Activated naive CD8-positive, alpha-beta T cell treated with anti-CD3 and anti-CD28 coated beads, Interleukin-2, amount 10 ng/mL, durations not matched to agents 7 days and 5 days (primary cell): Measurements from ENCODE around the gene AMBRA1. TPM values are rescaled to one million over a fixed set of nuclear protein-coding genes. Genes with fewer than 3 reads are reported as not detected.
A peak's percentile ranks its signal among the peaks of the same experiment; 100 is the strongest.
"Not testable (repeated sequence)": the region's sequence is repeated elsewhere in the genome, so short reads cannot be mapped to it uniquely, and the experiment has no call there.

Source experiments
- ATAC-seq: fragments of 150-1000 bp; cut with Tn5 transposase; one replicate; pipeline ENCODE4 v1.10.0; 2021; ENCODE audit warnings: low read depth, moderate library complexity
- POLR2A ChIA-PET: fragments of 350-600 bp; sonication (Branson Sonifier 250); formaldehyde crosslinking; loops from one replicate; lab custom pipeline; 2021; ENCODE audit warnings: antibody characterized with exemption; lab: Charles Lee
- DNase-seq: peaks from one replicate; pipeline ENCODE4 v3.0.0; 2021
- H3K27ac Mint-ChIP-seq: one replicate; pipeline ENCODE4 v1.8.0; 2022; ENCODE audit warnings: mild to moderate bottlenecking, mixed read lengths
- H3K27me3 Mint-ChIP-seq: one replicate; pipeline ENCODE4 v1.8.0; 2022; ENCODE audit warnings: mild to moderate bottlenecking, moderate library complexity, mixed read lengths
- H3K36me3 Mint-ChIP-seq: one replicate; pipeline ENCODE4 v1.8.0; 2021; ENCODE audit warnings: mild to moderate bottlenecking, mixed read lengths
- H3K4me1 Mint-ChIP-seq: one replicate; pipeline ENCODE4 v1.8.0; 2021; ENCODE audit warnings: mixed read lengths
- H3K4me3 Mint-ChIP-seq: one replicate; pipeline ENCODE4 v1.8.0; 2022; ENCODE audit warnings: mild to moderate bottlenecking, moderate library complexity, mixed read lengths
- H3K9me3 Mint-ChIP-seq: one replicate; pipeline ENCODE4 v1.8.0; 2021; ENCODE audit warnings: mixed read lengths
- total RNA-seq, 2 experiments: library from RNA; stranded (reverse); gene quantifications; one replicate each; pipeline ENCODE4 v1.2.3, GENCODE V29; 2021

Gene AMBRA1
- total RNA-seq, 2 experiments from 2014 or later: 39.1 to 40.5 TPM

DNA sequence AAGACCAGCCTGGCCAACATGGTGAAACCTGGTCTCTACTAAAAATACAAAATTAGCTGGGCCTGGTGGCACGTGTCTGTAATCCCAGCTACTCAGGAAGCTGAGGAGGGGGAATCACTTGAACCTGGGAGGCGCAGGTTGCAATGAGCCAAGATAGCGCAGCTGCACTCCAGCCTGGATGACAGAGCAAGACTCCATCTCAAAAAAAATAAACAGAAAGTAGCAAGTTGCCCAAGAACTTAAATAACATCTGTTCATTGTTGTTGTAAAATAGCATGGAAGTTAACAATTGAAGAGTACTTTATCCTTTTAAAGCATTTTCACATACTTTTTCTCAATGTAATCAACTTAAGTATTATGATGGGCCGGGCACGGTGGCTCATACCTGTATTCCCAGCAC, 5.7 kb downstream of the AMBRA1 start:
- no peak overlapping the region for H3K27ac Mint-ChIP-seq
- POLR2A ChIA-PET: no interaction called here
- peaks cover 14% of the 10 kb centered on the region for H3K36me3 Mint-ChIP-seq
- no peak for DNase-seq
- H3K4me3 Mint-ChIP-seq: no peak overlapping the region
- H3K4me1 Mint-ChIP-seq: peaks cover 21% of the 10 kb centered on the region
- ATAC-seq: no peak
- H3K9me3 Mint-ChIP-seq: no peaks in the 10 kb centered on the region
- H3K27me3 Mint-ChIP-seq: no peaks in the 10 kb centered on the region

GRCh38 chr11:46583513-46583912, 10.3 kb downstream of the AMBRA1 start:
- H3K27ac Mint-ChIP-seq, H3K4me3 Mint-ChIP-seq, DNase-seq, H3K9me3 Mint-ChIP-seq, ATAC-seq, POLR2A ChIA-PET, H3K4me1 Mint-ChIP-seq, H3K27me3 Mint-ChIP-seq: not testable (repeated sequence)
- H3K36me3 Mint-ChIP-seq: peaks cover 26% of the 10 kb centered on the region

DNA sequence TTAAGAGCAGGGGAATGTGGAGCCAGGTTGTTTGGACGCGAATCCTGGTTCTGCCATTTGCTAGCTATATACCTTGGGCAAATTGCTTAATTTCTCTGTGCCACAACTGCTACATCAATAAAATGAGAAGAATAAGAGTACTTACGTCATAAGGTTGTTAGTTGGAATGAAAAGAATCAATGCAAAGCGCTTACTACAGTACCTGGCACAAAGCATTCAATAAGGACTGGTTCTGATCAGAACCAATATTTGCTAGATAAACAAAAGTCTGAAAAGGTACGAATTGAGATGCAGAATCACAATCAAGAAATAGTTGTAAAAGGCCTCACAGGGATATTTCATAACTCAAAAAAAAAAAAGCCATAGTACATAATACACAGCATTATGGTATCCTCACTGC, 11.2 kb downstream of the AMBRA1 start:
- no peak for ATAC-seq
- Mint-ChIP-seq H3K27ac (no peak overlapping the region), H3K4me1 (peaks cover 3% of the 10 kb centered on the region), H3K36me3 (peaks cover 23% of the 10 kb centered on the region), H3K4me3 (no peak overlapping the region), H3K27me3 (no peaks in the 10 kb centered on the region), H3K9me3 (peaks cover 2% of the 10 kb centered on the region)
- POLR2A ChIA-PET: no interaction called here
- DNase-seq: no peak

DNA sequence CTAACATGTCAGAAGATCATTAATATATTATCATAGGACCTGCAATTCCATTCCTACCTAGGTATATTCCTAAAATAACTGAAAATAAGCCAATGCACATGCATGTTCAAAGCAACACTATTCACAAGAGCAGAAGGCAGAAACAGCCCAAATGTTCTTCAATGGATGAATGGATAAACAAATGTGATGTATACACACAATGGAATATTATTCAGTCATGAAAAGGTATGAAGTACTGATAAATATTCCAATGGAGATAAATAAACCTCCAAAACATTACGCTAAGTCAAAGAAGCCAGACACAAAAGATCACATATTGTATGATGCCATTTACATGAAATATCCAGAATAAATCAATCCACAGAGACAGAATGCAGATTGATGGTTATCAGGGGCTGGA, 16.8 kb downstream of the AMBRA1 start:
- Mint-ChIP-seq H3K27me3 (no peaks in the 10 kb centered on the region), H3K36me3 (peaks cover 22% of the 10 kb centered on the region), H3K4me1 (peaks cover 11% of the 10 kb centered on the region), H3K4me3 (no peak overlapping the region), H3K9me3 (peaks cover 4% of the 10 kb centered on the region), H3K27ac (no peak overlapping the region)
- POLR2A ChIA-PET: no interaction called here
- ATAC-seq (no peak), DNase-seq (no peak)

DNA sequence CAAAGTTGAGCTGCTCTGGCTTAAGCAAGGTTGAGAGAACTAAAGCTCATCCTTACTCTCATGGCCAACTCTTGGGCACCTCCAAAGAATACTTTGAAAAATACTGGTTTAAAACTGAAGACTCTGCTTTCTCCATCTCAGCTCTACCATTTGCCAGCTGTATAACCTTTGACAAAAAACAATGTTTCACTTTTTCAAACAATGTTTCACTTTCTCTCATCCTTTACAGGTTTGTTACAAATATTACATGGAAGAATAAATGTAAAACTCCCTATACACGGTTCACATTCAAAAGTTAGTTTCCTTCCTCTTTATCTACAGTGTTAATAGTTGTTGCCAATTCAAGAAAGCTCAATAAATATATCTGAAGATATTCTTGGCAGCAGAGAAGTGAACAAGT, 19.2 kb downstream of the AMBRA1 start:
- POLR2A ChIA-PET: interaction anchor here (0.7 to 1.1 kb wide), 3 partner anchors 13 to 19 kb away, joined by 3 to 6 read pairs (median 5); partner anchors contain the start of gene AMBRA1
- peaks cover 21% of the 10 kb centered on the region for H3K36me3 Mint-ChIP-seq
- H3K4me1 Mint-ChIP-seq: peaks cover 20% of the 10 kb centered on the region
- peaks cover 4% of the 10 kb centered on the region for H3K9me3 Mint-ChIP-seq
- no peaks in the 10 kb centered on the region for H3K27me3 Mint-ChIP-seq
- no peak for ATAC-seq
- no peak overlapping the region for H3K27ac Mint-ChIP-seq
- no peak for DNase-seq
- no peak overlapping the region for H3K4me3 Mint-ChIP-seq

GRCh38 chr11:46570790-46571398, 22.9 kb downstream of the AMBRA1 start:
- Mint-ChIP-seq H3K36me3 (peaks cover 13% of the 10 kb centered on the region), H3K27ac (peak overlapping the region; percentile 33), H3K9me3 (peaks cover 4% of the 10 kb centered on the region), H3K27me3 (no peaks in the 10 kb centered on the region), H3K4me3 (no peak overlapping the region), H3K4me1 (peaks cover 19% of the 10 kb centered on the region)
- POLR2A ChIA-PET: interaction anchor here (0.6 to 4.0 kb wide), 4 partner anchors 10 to 111 kb away, joined by 4 to 15 read pairs (median 9); partner anchors contain the start of gene AMBRA1
- ATAC-seq: peak; percentile 61
- DNase-seq: no peak

- ATAC-seq (no peak), DNase-seq (no peak)
- peaks cover 4% of the 10 kb centered on the region for H3K36me3 Mint-ChIP-seq
- H3K9me3 Mint-ChIP-seq: no peaks in the 10 kb centered on the region
- H3K4me1 Mint-ChIP-seq: peaks cover 18% of the 10 kb centered on the region
- no peaks in the 10 kb centered on the region for H3K27me3 Mint-ChIP-seq
- H3K27ac Mint-ChIP-seq: no peak overlapping the region
- POLR2A ChIA-PET: no interaction called here
- no peak overlapping the region for H3K4me3 Mint-ChIP-seq
These were observed 28.5 kb downstream of the AMBRA1 start for GRCh38 chr11:46565232-46565840.

DNA sequence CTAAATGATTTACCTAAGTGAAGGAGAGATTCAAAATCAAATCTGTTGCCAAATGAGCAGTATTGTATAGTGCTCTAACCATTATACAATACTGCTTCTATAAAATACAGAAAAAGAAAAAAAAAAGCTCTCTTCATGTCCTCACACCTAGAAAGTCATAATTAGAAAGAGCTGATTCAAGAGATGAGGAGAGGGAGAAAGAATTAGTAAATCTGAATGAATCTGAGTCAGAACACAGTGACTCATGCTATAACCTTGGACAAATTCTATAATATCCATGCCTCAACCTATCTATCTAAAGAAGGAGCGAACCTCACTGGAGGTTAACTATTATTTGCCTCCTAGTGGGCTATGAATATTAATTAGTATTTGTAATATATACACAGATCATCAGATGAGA, 29.4 kb downstream of the AMBRA1 start:
- Mint-ChIP-seq H3K9me3 (no peaks in the 10 kb centered on the region), H3K27ac (no peak overlapping the region), H3K36me3 (peaks cover 2% of the 10 kb centered on the region), H3K4me3 (no peak overlapping the region), H3K4me1 (peaks cover 23% of the 10 kb centered on the region), H3K27me3 (no peaks in the 10 kb centered on the region)
- POLR2A ChIA-PET: no interaction called here
- ATAC-seq (no peak), DNase-seq (no peak)

GRCh38 chr11:46562527-46562926, 31.3 kb downstream of the AMBRA1 start:
- POLR2A ChIA-PET: interaction anchor here (0.6 to 2.3 kb wide), 2 partner anchors 8 to 40 kb away, joined by 5 to 15 read pairs; no protein-coding TSS in a partner anchor
- Mint-ChIP-seq H3K27me3 (no peaks in the 10 kb centered on the region), H3K27ac (no peak overlapping the region), H3K9me3 (no peaks in the 10 kb centered on the region), H3K4me3 (no peak overlapping the region), H3K4me1 (peaks cover 30% of the 10 kb centered on the region), H3K36me3 (peaks cover 8% of the 10 kb centered on the region)
- DNase-seq: no peak
- ATAC-seq: no peak

DNA sequence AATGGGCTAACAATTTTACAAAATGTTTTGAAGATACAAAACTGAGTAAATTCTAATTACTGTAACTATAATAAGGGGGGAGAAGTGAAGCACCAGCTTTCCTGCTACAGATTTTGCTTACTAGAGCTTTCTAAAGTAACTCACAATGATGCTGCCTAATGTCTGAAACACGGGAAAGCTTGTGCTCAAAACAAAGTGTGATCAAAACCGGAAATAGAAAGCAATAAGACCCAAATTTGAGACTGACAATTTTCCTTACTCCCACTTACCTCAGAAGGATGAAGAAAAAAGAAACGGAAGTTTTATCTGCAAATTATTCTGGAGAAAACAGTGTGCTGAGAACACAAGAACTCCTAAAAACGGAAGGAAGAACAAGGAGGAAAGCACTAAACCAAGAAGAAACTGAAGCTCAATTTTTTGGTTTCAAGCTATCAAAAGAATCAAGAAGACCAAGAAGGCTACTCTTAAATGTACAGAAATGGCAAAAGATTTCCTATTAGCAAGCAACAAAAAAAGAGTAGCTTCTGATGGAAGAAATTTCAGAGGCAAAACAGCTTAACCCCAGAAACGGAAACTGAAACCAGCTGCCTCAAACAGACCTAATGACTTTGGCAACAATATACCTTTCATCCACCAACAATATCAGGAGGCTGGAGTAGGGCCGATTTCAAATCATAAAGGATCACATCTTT, 33.4 kb downstream of the AMBRA1 start:
- POLR2A ChIA-PET: interaction anchor here (0.9 to 2.6 kb wide), 7 partner anchors 10 to 211 kb away, joined by 3 to 24 read pairs (median 6); partner anchors contain the start of genes AMBRA1, ARHGAP1, ATG13 and HARBI1
- Mint-ChIP-seq H3K9me3 (no peaks in the 10 kb centered on the region), H3K27me3 (no peaks in the 10 kb centered on the region), H3K27ac (peak overlapping the region; percentile 96), H3K4me3 (peak overlapping the region; percentile 92), H3K4me1 (peaks cover 43% of the 10 kb centered on the region), H3K36me3 (peaks cover 9% of the 10 kb centered on the region)
- peak; percentile 79 for ATAC-seq
- no peak for DNase-seq

DNA sequence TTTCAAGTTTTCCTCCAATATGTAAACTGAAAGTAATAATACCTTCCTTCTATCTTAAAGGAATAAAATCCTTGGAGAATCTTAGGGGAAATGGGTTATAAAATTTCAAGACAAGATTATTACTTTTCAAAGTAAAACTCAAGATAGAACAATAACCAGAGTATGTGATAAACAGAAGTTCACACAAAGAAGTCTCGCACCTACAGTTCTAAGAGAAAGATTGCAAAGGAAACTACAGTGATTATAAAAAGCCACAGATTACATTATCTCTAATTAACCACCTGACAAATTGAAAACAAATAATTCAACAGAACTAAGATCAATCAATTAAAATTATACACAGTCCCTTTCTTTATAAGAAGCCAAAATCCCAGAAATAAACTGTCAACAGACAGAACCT, 34.0 kb downstream of the AMBRA1 start:
- peak overlapping the region; percentile 92 for H3K4me3 Mint-ChIP-seq
- H3K36me3 Mint-ChIP-seq: peaks cover 9% of the 10 kb centered on the region
- DNase-seq: no peak
- POLR2A ChIA-PET: interaction anchor here (1.2 to 2.6 kb wide), 3 partner anchors 34 to 211 kb away, joined by 4 to 24 read pairs (median 5); partner anchors contain the start of genes AMBRA1 and ARHGAP1
- peaks cover 49% of the 10 kb centered on the region for H3K4me1 Mint-ChIP-seq
- no peaks in the 10 kb centered on the region for H3K9me3 Mint-ChIP-seq
- ATAC-seq: no peak
- peak overlapping the region; percentile 96 for H3K27ac Mint-ChIP-seq
- H3K27me3 Mint-ChIP-seq: no peaks in the 10 kb centered on the region

- Mint-ChIP-seq H3K4me1 (peaks cover 61% of the 10 kb centered on the region), H3K36me3 (peaks cover 18% of the 10 kb centered on the region), H3K4me3 (no peak overlapping the region), H3K27me3 (peaks cover 2% of the 10 kb centered on the region), H3K9me3 (no peaks in the 10 kb centered on the region), H3K27ac (no peak overlapping the region)
- POLR2A ChIA-PET: no interaction called here
- no peak for ATAC-seq
- DNase-seq: no peak
These were observed 36.1 kb downstream of the AMBRA1 start for GRCh38 chr11:46557684-46558151.
